HG03457 (cell line): ENCODE measurements around the gene LGALS4.
"Not testable (repeated sequence)": the region's sequence is repeated elsewhere in the genome, so short reads cannot be mapped to it uniquely, and the experiment has no call there.

Source experiments
- ATAC-seq: cut with Tn5 transposase; IDR thresholded peaks from one replicate; pipeline ENCODE4 v1.9.1; 2021; ENCODE audit warnings: moderate number of reproducible peaks; ENCODE audit not compliant: unreplicated experiment

LGALS4 gene

GRCh38 chr19:38800577-38801347 is 12.0 kb downstream of the LGALS4 start:
- ATAC-seq = no peak

GRCh38 chr19:38799104-38799503 is 13.6 kb downstream of the LGALS4 start:
- ATAC-seq = no peak

DNA sequence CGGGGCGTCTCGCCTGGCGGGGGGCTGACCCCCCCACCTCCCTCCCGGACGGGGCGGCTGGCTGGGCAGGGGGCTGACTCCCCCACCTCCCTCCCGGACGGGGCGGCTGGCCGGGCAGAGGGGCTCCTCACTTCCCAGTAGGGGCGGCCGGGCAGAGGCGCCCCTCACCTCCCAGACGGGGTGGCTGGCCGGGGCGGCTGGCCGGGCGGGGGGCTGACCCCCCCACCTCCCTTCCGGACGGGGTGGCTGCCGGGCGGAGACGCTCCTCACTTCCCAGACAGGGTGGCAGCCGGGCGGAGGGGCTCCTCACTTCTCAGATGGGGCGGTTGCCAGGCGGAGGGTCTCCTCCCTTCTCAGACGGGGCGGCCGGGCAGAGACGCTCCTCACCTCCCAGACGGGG is 15.0 kb downstream of the LGALS4 start:
- ATAC-seq = not testable (repeated sequence)

DNA sequence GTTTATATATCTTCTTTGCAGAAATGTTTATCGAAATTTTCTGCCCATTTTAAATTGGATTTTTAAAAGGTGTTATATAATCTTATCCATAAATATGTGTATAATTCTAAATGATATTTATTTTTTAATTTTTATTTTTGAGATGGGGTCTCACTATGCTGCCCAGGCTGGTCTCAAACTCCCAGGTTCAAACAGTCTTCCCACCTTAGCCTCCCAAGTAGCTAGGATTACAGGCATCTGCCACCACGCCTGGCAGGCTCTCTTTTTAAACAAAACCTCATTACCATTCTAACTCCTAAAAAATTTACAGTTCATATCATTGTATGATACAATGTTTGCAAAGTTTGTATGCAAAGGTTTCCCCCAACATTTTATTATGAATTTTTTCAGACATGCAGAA is 16.6 kb downstream of the LGALS4 start:
- ATAC-seq = no peak

DNA sequence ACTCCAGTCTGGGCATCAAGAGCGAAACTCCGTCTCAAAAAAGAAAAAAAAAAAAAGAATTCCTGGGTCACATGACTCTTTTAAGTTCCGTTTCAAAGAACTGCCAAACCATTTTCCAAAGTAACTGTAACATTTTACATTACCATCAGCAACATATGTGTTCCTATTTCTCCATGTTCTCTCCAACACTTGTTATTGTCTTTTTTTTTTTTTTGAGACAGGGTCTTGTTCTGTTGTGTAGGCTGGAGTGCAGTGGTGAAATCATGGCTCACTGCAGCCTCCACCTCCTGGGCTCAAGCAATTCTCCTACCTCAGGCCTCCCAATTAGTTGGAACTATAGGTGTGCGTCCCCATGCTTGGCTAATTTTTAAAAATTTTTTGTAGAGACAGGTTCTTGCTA is 17.2 kb downstream of the LGALS4 start:
- no peak for ATAC-seq

- ATAC-seq = no peak
Measured at GRCh38 chr19:38793671-38794070, 19.1 kb downstream of the LGALS4 start.

- ATAC-seq = no peak
Measured at GRCh38 chr19:38793177-38793576, 19.6 kb downstream of the LGALS4 start.

DNA sequence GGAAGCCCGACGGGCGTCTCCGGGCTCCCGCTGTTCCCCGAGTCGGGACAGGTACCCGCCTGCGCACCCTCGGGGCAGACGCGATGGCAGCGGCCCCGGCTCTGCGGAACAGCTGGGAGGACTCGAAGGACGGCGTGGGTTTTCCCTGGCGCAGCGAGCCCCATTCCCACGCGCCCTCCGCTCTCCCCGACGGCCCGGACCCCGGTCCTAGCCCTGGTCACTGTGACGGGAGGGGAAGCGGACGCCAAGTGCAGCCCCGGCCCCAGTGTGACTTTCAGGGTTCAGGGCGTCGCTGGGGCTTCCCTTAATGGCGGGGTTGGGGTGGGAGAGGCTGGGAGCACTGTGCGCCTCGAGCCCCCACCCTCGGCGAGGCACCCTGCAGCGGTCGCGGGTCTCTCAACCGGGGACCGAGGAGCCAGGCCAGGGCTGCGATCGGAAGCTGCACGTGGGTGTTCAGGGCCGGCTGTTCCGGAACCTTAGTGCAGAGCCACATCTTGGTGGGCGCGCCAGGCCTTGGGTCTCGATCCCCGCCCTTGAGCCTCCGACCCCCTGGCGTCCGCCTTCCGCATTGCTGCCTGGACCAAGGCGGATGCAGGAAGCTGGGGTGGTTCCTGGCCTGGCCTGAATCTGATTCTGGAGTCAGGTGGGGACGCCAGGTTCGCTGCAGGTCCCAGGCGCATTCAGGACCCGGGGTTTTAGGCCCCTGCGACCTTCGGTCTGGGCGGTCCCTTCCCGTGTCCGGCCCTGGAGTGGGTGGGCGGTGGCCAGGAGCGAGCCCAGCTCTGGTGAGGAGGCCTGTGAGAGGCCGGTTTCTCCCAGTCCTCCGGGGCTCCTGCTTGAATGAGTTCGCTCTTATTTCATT is 20.3 kb downstream of the LGALS4 start:
- no peak for ATAC-seq

DNA sequence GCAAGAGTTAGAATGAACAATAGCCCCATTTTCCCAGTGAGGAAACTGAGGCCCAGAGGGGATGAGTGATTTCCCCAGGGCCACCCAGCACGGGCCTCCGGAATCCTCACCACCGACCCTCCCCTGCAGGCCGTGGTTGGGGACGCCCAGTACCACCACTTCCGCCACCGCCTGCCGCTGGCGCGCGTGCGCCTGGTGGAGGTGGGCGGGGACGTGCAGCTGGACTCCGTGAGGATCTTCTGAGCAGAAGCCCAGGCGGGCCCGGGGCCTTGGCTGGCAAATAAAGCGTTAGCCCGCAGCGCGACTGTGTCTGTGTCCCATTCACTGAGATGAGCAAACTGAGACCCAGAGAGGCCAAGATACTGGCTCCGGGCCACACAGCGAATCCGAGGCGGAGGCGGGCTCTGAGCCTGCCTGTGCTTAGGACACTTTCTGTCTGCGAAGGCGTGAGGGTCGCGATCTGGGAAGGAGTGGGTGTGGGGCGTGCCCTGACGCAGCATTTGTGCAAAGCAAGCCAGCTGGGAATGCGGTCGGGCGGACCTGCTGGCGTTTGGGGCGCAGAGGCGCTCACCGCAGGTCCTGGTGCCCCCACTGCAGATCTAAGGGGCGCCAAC is 21.2 kb downstream of the LGALS4 start:
- not testable (repeated sequence) for ATAC-seq

DNA sequence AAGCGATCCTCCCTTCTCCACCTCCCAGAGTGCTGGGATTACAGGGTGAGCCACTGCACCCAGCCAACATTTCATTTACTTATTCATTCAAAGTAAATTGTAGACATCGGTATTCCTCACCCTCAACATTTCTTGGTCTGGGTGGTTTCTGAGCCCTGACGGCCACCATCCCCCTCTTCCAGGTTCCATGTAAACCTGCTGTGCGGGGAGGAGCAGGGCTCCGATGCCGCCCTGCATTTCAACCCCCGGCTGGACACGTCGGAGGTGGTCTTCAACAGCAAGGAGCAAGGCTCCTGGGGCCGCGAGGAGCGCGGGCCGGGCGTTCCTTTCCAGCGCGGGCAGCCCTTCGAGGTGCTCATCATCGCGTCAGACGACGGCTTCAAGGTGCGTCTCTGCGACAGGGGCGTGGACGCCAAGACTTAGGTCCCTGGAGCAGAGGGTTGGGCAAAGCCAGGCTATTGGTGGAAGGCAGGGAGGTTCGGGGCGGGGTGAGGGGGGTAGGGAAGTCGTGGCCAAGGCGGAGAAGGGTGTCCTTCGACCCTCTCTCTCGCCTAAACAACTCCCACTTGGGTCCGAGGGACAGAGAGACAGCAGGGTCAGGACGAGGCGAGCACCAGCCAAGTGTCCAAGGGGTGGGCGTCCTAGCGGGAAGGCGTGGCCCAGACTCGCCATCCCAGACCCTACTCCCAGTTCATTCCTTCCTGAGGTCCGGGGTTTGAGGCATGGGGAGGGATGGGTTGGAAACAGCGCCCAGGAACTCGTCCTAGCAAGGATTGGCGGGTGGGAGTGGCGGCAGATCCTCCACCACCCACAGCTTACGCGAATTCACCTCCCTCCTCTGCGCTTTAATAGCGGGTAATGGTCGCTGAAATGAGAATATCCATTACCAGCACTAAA is 22.0 kb downstream of the LGALS4 start:
- ATAC-seq = not testable (repeated sequence)

GRCh38 chr19:38788478-38789243 is 24.1 kb downstream of the LGALS4 start, which contains the start of gene LGALS7B:
Gene LGALS7B, plus strand, starts transcription at chr19:38789200. Its CDS starts 27 bp downstream, at chr19:38789227.
- no peak for ATAC-seq

- no peak for ATAC-seq
Measured at GRCh38 chr19:38786572-38787265, 26.0 kb downstream of the LGALS4 start.

DNA sequence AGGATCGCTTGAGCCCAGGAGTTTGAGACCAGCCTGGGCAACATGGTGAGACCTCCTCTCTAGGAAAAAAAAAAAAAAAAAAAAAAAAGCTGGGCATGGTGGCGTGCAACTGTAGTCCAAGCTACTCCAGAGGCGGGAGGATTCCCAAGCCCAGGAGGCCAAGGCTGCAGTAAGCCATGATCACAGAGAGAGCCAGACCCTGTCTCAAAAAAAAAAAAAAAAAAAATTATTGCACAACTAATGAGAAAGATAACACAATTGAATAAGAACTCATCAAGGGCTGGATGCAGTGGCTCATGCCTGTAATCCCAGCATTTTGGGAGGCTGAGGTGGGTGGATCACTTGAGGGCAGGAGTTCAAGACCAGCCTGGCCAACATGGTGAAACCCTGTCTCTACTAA is 26.7 kb downstream of the LGALS4 start:
- not testable (repeated sequence) for ATAC-seq

DNA sequence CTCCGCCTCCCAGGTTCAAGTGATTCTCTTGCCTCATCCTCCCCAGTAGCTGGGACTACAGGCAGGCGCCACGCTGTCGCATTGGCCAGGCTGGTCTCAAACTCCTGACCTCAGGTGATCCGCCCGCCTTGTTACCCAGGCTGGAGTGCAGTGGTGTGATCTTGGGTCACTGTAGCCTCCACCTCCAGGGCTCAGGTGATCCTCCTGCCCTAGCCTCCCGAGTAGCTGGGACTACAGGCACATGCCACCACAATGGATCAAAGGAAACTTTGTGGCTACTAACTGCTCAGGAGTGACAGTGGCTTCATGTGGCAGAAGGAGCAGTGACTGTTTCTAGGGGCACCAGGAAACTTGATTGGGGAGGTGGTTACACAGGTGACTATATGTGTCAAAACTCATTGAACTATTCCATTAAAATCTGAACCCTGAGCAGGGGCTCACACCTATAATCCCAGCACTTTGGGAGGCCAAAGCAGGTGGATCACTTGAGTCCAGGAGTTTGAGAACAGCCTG is 27.5 kb downstream of the LGALS4 start:
- no peak for ATAC-seq

- ATAC-seq = no peak
Measured at GRCh38 chr19:38784224-38784623, 28.5 kb downstream of the LGALS4 start.

DNA sequence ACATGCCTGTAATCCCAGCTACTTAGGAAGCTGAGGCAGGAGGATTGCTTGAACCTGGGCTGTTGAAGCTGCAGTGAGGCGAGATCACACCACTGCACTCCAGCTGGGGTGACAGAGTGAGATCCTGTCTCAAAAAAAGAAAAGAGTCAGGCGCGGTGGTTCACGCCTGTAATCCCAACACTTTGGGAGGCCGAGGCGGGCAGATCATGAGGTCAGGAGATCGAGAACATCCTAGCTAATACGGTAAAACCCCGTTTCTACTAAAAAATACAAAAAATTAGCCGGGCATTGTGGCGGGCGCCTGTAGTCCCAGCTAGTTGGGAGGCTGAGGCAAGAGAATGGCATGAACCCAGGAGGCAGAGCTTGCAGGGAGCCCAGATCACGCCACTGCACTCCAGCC is 30.5 kb downstream of the LGALS4 start:
- ATAC-seq = not testable (repeated sequence)

- no peak for ATAC-seq
Measured at GRCh38 chr19:38781058-38781457, 31.7 kb downstream of the LGALS4 start.

GRCh38 chr19:38780443-38780842 is 32.3 kb downstream of the LGALS4 start:
- ATAC-seq = no peak

- no peak for ATAC-seq
Measured at GRCh38 chr19:38778733-38779132, 34.0 kb downstream of the LGALS4 start.
